IMR-90 (cell line): ENCODE measurements around the gene SLC22A15. TPM values are rescaled to one million over a fixed set of nuclear protein-coding genes. Genes with fewer than 3 reads are reported as not detected.

Experiments
- ATAC-seq: fragments of 200-7000 bp; cut with Tn5 transposase; 2 replicates; pipeline ENCODE4 v1.9.1; 2020; ENCODE audit warnings: low read depth, mild to moderate bottlenecking, moderate library complexity
- BruUV-seq: library from RNA; stranded (reverse); fragments of 400-500 nt; replicated peaks from 2 replicates; lab custom pipeline; 2021; lab: Mats Ljungman, UMichigan
- CTCF ChIA-PET: fragments of 300-600 bp; formaldehyde crosslinking; extraction: SDS; loops from one replicate; lab custom pipeline; 2021; ENCODE audit warnings: antibody characterized with exemption; lab: Yijun Ruan, JAX
- POLR2A ChIA-PET: fragments of 300-600 bp; sonication (Branson Sonifier 250); formaldehyde crosslinking; loops from one replicate; lab custom pipeline; 2022; ENCODE audit warnings: antibody characterized with exemption; ENCODE audit not compliant: unreplicated experiment; lab: Charles Lee
- DNase-seq: peaks from one replicate; pipeline ENCODE4 v3.0.0; 2013
- H2AFZ ChIP-seq: replicated peaks from 2 replicates; pipeline ENCODE3; 2013; ENCODE audit warnings: low read length, mild to moderate bottlenecking; ENCODE audit not compliant: poor library complexity
- H2AK5ac ChIP-seq: 2 replicates; pipeline ENCODE4 v1.6.1; 2013; ENCODE audit warnings: low read depth, low read length, inconsistent platforms
- H2AK9ac ChIP-seq: replicated peaks from 2 replicates; pipeline ENCODE3; 2013; ENCODE audit warnings: mild to moderate bottlenecking, low read depth, low read length, moderate library complexity; ENCODE audit not compliant: poor library complexity
- H2BK120ac ChIP-seq: 2 replicates; pipeline ENCODE4 v1.6.1; 2013; ENCODE audit warnings: low read depth, low read length, inconsistent platforms
- H2BK15ac ChIP-seq: 3 replicates; pipeline ENCODE4 v1.6.1; 2013; ENCODE audit warnings: low read depth, low read length, inconsistent platforms
- H2BK20ac ChIP-seq: 2 replicates; pipeline ENCODE4 v1.6.1; 2013; ENCODE audit warnings: low read depth, mild to moderate bottlenecking, inconsistent platforms, low read length, moderate library complexity
- H2BK5ac ChIP-seq: 2 replicates; pipeline ENCODE4 v1.6.1; 2013; ENCODE audit warnings: mild to moderate bottlenecking, low read depth, low read length, inconsistent platforms; ENCODE audit not compliant: poor library complexity, severe bottlenecking
- H3K14ac ChIP-seq: replicated peaks from 2 replicates; pipeline ENCODE4 v1.6.1; 2013; ENCODE audit warnings: low read depth, low read length, inconsistent platforms
- H3K18ac ChIP-seq: 2 replicates; pipeline ENCODE4 v1.6.1; 2013; ENCODE audit warnings: low read depth, low read length, control low read depth
- H3K23ac ChIP-seq: 2 replicates; pipeline ENCODE4 v1.6.1; 2013; ENCODE audit warnings: low read depth, low read length, inconsistent platforms
- H3K27ac ChIP-seq: 2 replicates; pipeline ENCODE4 v1.5.1; 2013; ENCODE audit warnings: mild to moderate bottlenecking, control low read depth, low read length; ENCODE audit not compliant: insufficient read depth
- H3K27me3 ChIP-seq: 2 replicates; pipeline ENCODE4 v1.6.1; 2013; ENCODE audit warnings: low read length; ENCODE audit not compliant: control insufficient read depth, insufficient read depth
- H3K36me3 ChIP-seq: 2 replicates; pipeline ENCODE4 v1.6.1; 2013; ENCODE audit warnings: low read length, mixed read lengths; ENCODE audit not compliant: control insufficient read depth, insufficient read depth
- H3K4ac ChIP-seq: 2 replicates; pipeline ENCODE4 v1.6.1; 2013; ENCODE audit warnings: low read depth, low read length, inconsistent platforms
- H3K4me1 ChIP-seq: 2 replicates; pipeline ENCODE4 v1.6.1; 2013; ENCODE audit warnings: low read length, mixed read lengths; ENCODE audit not compliant: control insufficient read depth, insufficient read depth
- H3K4me2 ChIP-seq: 2 replicates; pipeline ENCODE4 v1.6.1; 2013; ENCODE audit warnings: low read depth, mild to moderate bottlenecking, control low read depth, low read length, moderate library complexity
- H3K4me3 ChIP-seq: 2 replicates; pipeline ENCODE4 v1.5.1; 2013; ENCODE audit warnings: low read depth, mild to moderate bottlenecking, control low read depth, low read length, moderate library complexity; ENCODE audit not compliant: insufficient read depth
- H3K56ac ChIP-seq: 2 replicates; pipeline ENCODE4 v1.6.1; 2013; ENCODE audit warnings: low read length, inconsistent platforms; ENCODE audit not compliant: insufficient read depth; ENCODE audit errors: extremely low read depth
- H3K79me1 ChIP-seq, 2 experiments: 2 replicates each; pipeline ENCODE4 v1.6.1; 2013; ENCODE audit warnings: low read length in 2 of 2, inconsistent platforms in 1 of 2, low read depth in 1 of 2
- H3K9ac ChIP-seq: 2 replicates; pipeline ENCODE4 v1.6.1; 2013; ENCODE audit warnings: low read depth, low read length, control low read depth
- H3K9me1 ChIP-seq: 2 replicates; pipeline ENCODE4 v1.6.1; 2013; ENCODE audit warnings: low read length, inconsistent platforms; ENCODE audit not compliant: insufficient read depth
- H3K9me3 ChIP-seq: 2 replicates; pipeline ENCODE4 v1.6.1; 2013; ENCODE audit warnings: low read length; ENCODE audit not compliant: control insufficient read depth, insufficient read depth
- H4K20me1 ChIP-seq: 2 replicates; pipeline ENCODE4 v1.6.1; 2013; ENCODE audit warnings: low read length, inconsistent platforms; ENCODE audit not compliant: insufficient read depth
- H4K5ac ChIP-seq: 2 replicates; pipeline ENCODE4 v1.6.1; 2013; ENCODE audit warnings: mild to moderate bottlenecking, low read depth, low read length, control low read depth
- H4K8ac ChIP-seq, 2 experiments: 2 replicates each; pipeline ENCODE4 v1.6.1; 2013; ENCODE audit warnings: low read depth in 2 of 2, low read length in 2 of 2, control low read depth in 1 of 2, inconsistent platforms in 1 of 2
- H4K91ac ChIP-seq: 2 replicates; pipeline ENCODE4 v1.6.1; 2013; ENCODE audit warnings: low read depth, low read length, inconsistent platforms; ENCODE audit not compliant: insufficient read depth
- BHLHE40 ChIP-seq: fragments of 150-350 bp; IDR thresholded peaks from 2 replicates; pipeline ENCODE4 v1.6.1; 2016; ENCODE audit warnings: mild to moderate bottlenecking, low read depth, low read length
- CHD1 ChIP-seq: IDR thresholded peaks from 2 replicates; pipeline ENCODE4 v1.6.1; 2012; ENCODE audit warnings: low read depth, low read length, improper control_type of control experiment
- FOS ChIP-seq: fragments of 150-350 bp; IDR thresholded peaks from 2 replicates; pipeline ENCODE4 v1.6.1; 2016; ENCODE audit warnings: low read depth, low read length
- MAZ ChIP-seq: IDR thresholded peaks from 2 replicates; pipeline ENCODE4 v1.6.1; 2012; ENCODE audit warnings: low read depth, mild to moderate bottlenecking, low read length, improper control_type of control experiment, moderate library complexity, borderline replicate concordance
- NFE2L2 ChIP-seq: fragments of 150-350 bp; IDR thresholded peaks from 2 replicates; pipeline ENCODE4 v1.6.1; 2016; ENCODE audit warnings: low read depth, mild to moderate bottlenecking, low read length
- RFX5 ChIP-seq: IDR thresholded peaks from 2 replicates; pipeline ENCODE4 v1.8.0; 2012; ENCODE audit warnings: low read depth, mild to moderate bottlenecking, low read length, moderate library complexity
- SMC3 ChIP-seq: fragments of 150-350 bp; IDR thresholded peaks from 2 replicates; pipeline ENCODE4 v1.6.1; 2016; ENCODE audit warnings: low read depth, mild to moderate bottlenecking, antibody characterized with exemption, low read length, moderate library complexity
- USF2 ChIP-seq: fragments of 150-350 bp; IDR thresholded peaks from 2 replicates; pipeline ENCODE4 v1.6.1; 2017; ENCODE audit warnings: mild to moderate bottlenecking, antibody characterized with exemption, low read length, low read depth
- WGBS, 2 experiments: methylation state at CpG; one replicate each; pipeline versions ENCODE4 v1.1.5 to v1.1.7; 2013; ENCODE audit warnings: missing lambda C conversion rate in 2 of 2; ENCODE audit not compliant: insufficient read length in 1 of 2; ENCODE audit errors: extremely low coverage in 2 of 2; 5-methylcytosine and 5-hydroxymethylcytosine counted together
- dilution Hi-C: fragments of 300-500 bp; cut with HindIII; formaldehyde crosslinking; loops from one replicate; pipeline ENCODE4 v1.14.3; 2018; ENCODE audit warnings: low sequenced_read_pairs; ENCODE audit not compliant: unreplicated experiment
- in situ Hi-C: fragments of 300-500 bp; cut with MboI; formaldehyde crosslinking; loops from 3 replicates; pipeline ENCODE4 v1.14.3; 2019; ENCODE audit warnings: low sequenced_read_pairs, inconsistent platforms, mixed read lengths
- intact Hi-C: fragments of 100-400 bp; cut with micrococcal nuclease; formaldehyde crosslinking; loops from 2 replicates; pipeline ENCODE4 v1.10.0; 2022
- polyA plus RNA-seq, 3 experiments: library from polyadenylated mRNA; depleted of rRNA; stranded (reverse); fragments of >200 nt; gene quantifications; 2 replicates each; pipeline ENCODE4 v1.2.3, GENCODE V29; 2012; ENCODE audit warnings: low replicate concordance in 1 of 3
- total RNA-seq: library from RNA; depleted of rRNA; stranded (reverse); fragments of >200 nt; gene quantifications from 2 replicates; pipeline ENCODE4 v1.2.3, GENCODE V29; 2012
- TF ChIP-seq, protein P1 (sequence below): fragments of 150-350 bp; IDR thresholded peaks from 2 replicates; pipeline ENCODE4 v1.6.1; 2016; ENCODE audit warnings: low read depth, mild to moderate bottlenecking, low read length, moderate library complexity, borderline replicate concordance
- TF ChIP-seq, protein P2 (sequence below): conservative IDR thresholded peaks from 2 replicates; pipeline ENCODE4 v1.5.1; 2012; ENCODE audit warnings: mild to moderate bottlenecking, low read depth, low read length, improper control_type of control experiment

Gene SLC22A15
- total and polyA plus RNA-seq, 2 of the 4 experiments (the other 2 are of a cell fraction): under 0.01 to 0.02 TPM

DNA sequence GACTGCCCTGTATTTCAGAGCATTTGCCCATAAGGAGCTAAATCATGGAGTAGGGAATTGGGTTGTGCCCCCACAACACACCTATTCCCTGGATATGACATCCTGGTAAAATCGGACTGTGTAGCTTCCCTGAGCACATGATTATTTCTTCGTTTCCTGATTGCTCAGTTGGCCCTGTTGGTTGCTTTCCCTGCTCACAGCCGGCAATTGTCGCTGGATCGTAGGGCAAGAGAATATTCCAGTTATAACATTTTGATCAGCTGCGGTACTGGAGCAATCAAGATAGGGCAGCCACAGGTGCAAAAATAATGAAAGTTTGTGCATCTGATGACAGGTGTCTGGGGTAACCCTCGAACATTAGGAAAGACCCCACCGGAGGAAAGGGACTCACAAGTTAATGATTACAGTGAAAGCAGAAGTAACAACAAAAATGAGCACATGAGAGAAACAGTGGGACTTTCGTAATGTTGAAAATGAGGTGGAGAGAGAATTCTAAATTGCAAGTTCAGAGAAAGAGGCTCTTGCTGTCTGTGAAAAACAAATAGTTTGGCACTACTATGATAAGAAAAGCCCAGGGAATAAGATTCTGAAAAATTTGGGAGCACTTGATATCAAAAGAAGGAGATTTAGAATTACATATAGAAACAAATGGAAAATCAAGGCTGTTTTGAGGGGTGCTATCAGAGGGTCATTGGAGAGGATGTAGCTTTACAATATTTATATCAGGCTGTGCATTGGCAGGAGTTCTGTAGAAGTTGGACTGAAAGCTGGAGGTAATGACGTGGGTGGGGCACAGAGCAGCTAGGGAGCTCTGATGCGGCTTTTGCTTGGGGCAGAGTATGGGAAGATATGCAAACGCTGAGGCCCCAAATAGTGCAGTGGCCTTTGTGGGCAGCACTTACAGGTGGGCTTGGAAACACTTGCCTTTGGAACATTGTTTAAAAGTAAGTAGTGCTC lies 134.5 kb downstream of the SLC22A15 start, which contains the start of gene MAB21L3 (continued):
- TF ChIP-seq, protein P1, sequence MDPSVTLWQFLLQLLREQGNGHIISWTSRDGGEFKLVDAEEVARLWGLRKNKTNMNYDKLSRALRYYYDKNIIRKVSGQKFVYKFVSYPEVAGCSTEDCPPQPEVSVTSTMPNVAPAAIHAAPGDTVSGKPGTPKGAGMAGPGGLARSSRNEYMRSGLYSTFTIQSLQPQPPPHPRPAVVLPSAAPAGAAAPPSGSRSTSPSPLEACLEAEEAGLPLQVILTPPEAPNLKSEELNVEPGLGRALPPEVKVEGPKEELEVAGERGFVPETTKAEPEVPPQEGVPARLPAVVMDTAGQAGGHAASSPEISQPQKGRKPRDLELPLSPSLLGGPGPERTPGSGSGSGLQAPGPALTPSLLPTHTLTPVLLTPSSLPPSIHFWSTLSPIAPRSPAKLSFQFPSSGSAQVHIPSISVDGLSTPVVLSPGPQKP: no peak

- Histone ChIP-seq H3K14ac (no peak overlapping the region), H3K4me2 (no peak overlapping the region), H3K9ac (no peak overlapping the region), H3K56ac (no peak overlapping the region), H4K8ac (no peak overlapping the region), H2BK20ac (no peak overlapping the region), H2BK120ac (no peak overlapping the region), H2AFZ (no peak overlapping the region), H3K4me1 (peaks cover 12% of the 10 kb centered on the region), H3K23ac (no peak overlapping the region), H2AK5ac (peak overlapping the region; percentile 64; the same call in 1 of the 2 replicates), H3K27ac (no peak overlapping the region), H3K27me3 (no peaks in the 10 kb centered on the region), H4K5ac (no peak overlapping the region), H3K36me3 (no peaks in the 10 kb centered on the region), H3K79me1 (no peaks in the 10 kb centered on the region), H4K91ac (no peak overlapping the region; the same call in 1 of the 2 replicates), H3K9me1 (peaks cover 10% of the 10 kb centered on the region; the same call in 1 of the 2 replicates), H2BK15ac (no peak overlapping the region), H4K20me1 (peaks cover 3% of the 10 kb centered on the region; the same call in 1 of the 2 replicates), H3K4me3 (no peak overlapping the region), H3K18ac (no peak overlapping the region), H2AK9ac (no peak overlapping the region), H3K4ac (peak overlapping the region; percentile 10; the same call in 1 of the 2 replicates), H3K9me3 (no peaks in the 10 kb centered on the region), H2BK5ac (no peak overlapping the region)
- intact Hi-C loops: no loop called here
- no peak for ATAC-seq
- in situ Hi-C loops: no loop called here
- DNase-seq: no peak
- dilution Hi-C loops: no loop called here
- WGBS, 2 experiments: 47% methylated on average over 3 of the region's 11 CpGs; no CpG with 5 or more reads in 1 of the 2 experiments
- POLR2A ChIA-PET: no interaction called here
- BruUV-seq: no TSS peak
- CTCF ChIA-PET: interaction anchor here (0.7 kb wide), 1 partner anchor 458 kb away, joined by 4 read pairs; no protein-coding TSS in a partner anchor
- TF ChIP-seq FOS (no peak), USF2 (no peak), NFE2L2 (no peak), MAZ (no peak), CHD1 (no peak), BHLHE40 (no peak), RFX5 (no peak), SMC3 (no peak)
- TF ChIP-seq, protein P2, sequence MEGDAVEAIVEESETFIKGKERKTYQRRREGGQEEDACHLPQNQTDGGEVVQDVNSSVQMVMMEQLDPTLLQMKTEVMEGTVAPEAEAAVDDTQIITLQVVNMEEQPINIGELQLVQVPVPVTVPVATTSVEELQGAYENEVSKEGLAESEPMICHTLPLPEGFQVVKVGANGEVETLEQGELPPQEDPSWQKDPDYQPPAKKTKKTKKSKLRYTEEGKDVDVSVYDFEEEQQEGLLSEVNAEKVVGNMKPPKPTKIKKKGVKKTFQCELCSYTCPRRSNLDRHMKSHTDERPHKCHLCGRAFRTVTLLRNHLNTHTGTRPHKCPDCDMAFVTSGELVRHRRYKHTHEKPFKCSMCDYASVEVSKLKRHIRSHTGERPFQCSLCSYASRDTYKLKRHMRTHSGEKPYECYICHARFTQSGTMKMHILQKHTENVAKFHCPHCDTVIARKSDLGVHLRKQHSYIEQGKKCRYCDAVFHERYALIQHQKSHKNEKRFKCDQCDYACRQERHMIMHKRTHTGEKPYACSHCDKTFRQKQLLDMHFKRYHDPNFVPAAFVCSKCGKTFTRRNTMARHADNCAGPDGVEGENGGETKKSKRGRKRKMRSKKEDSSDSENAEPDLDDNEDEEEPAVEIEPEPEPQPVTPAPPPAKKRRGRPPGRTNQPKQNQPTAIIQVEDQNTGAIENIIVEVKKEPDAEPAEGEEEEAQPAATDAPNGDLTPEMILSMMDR: no peak
Observed at GRCh38 chr1:116111524-116112021, 135.3 kb downstream of the SLC22A15 start.
